Glutamatergic neuron (in vitro differentiated cells): ENCODE results near the gene EN2. TPM values are rescaled to one million over a fixed set of nuclear protein-coding genes. Genes with fewer than 3 reads are reported as not detected.
A peak's percentile ranks its signal among the peaks of the same experiment; 100 is the strongest.

Experiments
- DNase-seq: peaks from one replicate; pipeline ENCODE4 v3.0.0; 2022
- H3K27ac Mint-ChIP-seq: one replicate; pipeline ENCODE4 v1.8.0; 2020; ENCODE audit warnings: mild to moderate bottlenecking, mixed read lengths, inconsistent platforms; ENCODE audit not compliant: unreplicated experiment
- H3K27me3 Mint-ChIP-seq: one replicate; pipeline ENCODE4 v1.8.0; 2020; ENCODE audit warnings: mild to moderate bottlenecking, moderate library complexity, mixed read lengths, inconsistent platforms; ENCODE audit not compliant: unreplicated experiment
- H3K36me3 Mint-ChIP-seq: one replicate; pipeline ENCODE4 v1.8.0; 2020; ENCODE audit warnings: mild to moderate bottlenecking, mixed read lengths, inconsistent platforms; ENCODE audit not compliant: unreplicated experiment
- H3K4me1 Mint-ChIP-seq: one replicate; pipeline ENCODE4 v1.8.0; 2020; ENCODE audit warnings: mild to moderate bottlenecking, low read depth, mixed read lengths, inconsistent platforms; ENCODE audit not compliant: unreplicated experiment
- H3K4me3 Mint-ChIP-seq: one replicate; pipeline ENCODE4 v1.8.0; 2020; ENCODE audit warnings: mild to moderate bottlenecking, mixed read lengths, inconsistent platforms; ENCODE audit not compliant: unreplicated experiment
- H3K9me3 Mint-ChIP-seq: one replicate; pipeline ENCODE4 v1.8.0; 2020; ENCODE audit warnings: mild to moderate bottlenecking, moderate library complexity, mixed read lengths, inconsistent platforms; ENCODE audit not compliant: unreplicated experiment
- CTCF ChIP-seq: fragments of 200-600 bp; sonication (generic); IDR thresholded peaks from one replicate; pipeline ENCODE4 v1.5.0; 2021; ENCODE audit not compliant: partially characterized antibody, unreplicated experiment
- total RNA-seq: library from RNA; stranded (reverse); fragmentation: NEBNext Ultra II Directional; extraction: Animal tissue kit (Norgen Biotek cat#: 25700); gene quantifications from one replicate; pipeline ENCODE4 v1.2.1, GENCODE V29; 2021; ENCODE audit not compliant: unreplicated experiment

Gene EN2
- total RNA-seq, 1 donor from 2014 or later, result 0.20 TPM

- TF ChIP-seq CTCF, result no peak
- Mint-ChIP-seq H3K27ac (no peak overlapping the region), H3K4me3 (peak overlapping the region; percentile 46), H3K36me3 (no peaks in the 10 kb centered on the region), H3K9me3 (peaks cover 7% of the 10 kb centered on the region), H3K27me3 (peaks cover 44% of the 10 kb centered on the region), H3K4me1 (peaks cover 7% of the 10 kb centered on the region)
- peak; percentile 59 for DNase-seq
Measured at GRCh38 chr7:155467846-155468784, 10.2 kb downstream of the EN2 start.

- peaks cover 10% of the 10 kb centered on the region for H3K4me1 Mint-ChIP-seq
- no peak overlapping the region for H3K27ac Mint-ChIP-seq
- peaks cover 13% of the 10 kb centered on the region for H3K9me3 Mint-ChIP-seq
- peaks cover 47% of the 10 kb centered on the region for H3K27me3 Mint-ChIP-seq
- no peaks in the 10 kb centered on the region for H3K36me3 Mint-ChIP-seq
- peak overlapping the region; percentile 46 for H3K4me3 Mint-ChIP-seq
- no peak for DNase-seq
- TF ChIP-seq CTCF, result no peak
Measured at GRCh38 chr7:155468785-155469148, 10.8 kb downstream of the EN2 start.

GRCh38 chr7:155469311-155470185 is 11.6 kb downstream of the EN2 start:
- H3K27me3 Mint-ChIP-seq, result peaks cover 45% of the 10 kb centered on the region
- H3K27ac Mint-ChIP-seq, result no peak overlapping the region
- peaks cover 13% of the 10 kb centered on the region for H3K9me3 Mint-ChIP-seq
- peaks cover 1% of the 10 kb centered on the region for H3K36me3 Mint-ChIP-seq
- H3K4me3 Mint-ChIP-seq, result no peak overlapping the region
- peaks cover 10% of the 10 kb centered on the region for H3K4me1 Mint-ChIP-seq
- DNase-seq, result no peak
- no peak for TF ChIP-seq CTCF

DNA sequence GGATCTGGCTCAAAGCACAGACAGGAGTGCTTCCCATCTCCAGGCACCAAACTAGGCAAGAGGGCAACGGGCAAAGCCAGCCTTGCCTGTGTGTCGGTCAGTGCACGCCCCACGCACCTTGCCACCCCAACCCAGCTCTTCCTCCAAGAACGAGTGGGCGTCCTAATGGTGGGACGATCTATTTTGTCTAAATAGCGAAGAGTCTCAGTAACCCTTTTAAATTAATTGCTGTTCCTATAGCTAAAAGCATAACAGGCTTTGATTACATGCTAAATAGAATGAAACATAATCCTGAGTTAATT is 12.2 kb downstream of the EN2 start:
- Mint-ChIP-seq H3K27ac (no peak overlapping the region), H3K4me1 (peaks cover 10% of the 10 kb centered on the region), H3K36me3 (peaks cover 5% of the 10 kb centered on the region), H3K4me3 (no peak overlapping the region), H3K27me3 (peaks cover 42% of the 10 kb centered on the region), H3K9me3 (peaks cover 13% of the 10 kb centered on the region)
- no peak for TF ChIP-seq CTCF
- no peak for DNase-seq
